NCI-H1092 treated with DMSO at 0.1 percent for 48 hours (cell line): ENCODE measurements around the gene BPIFB4.
"Not testable (repeated sequence)": the region's sequence is repeated elsewhere in the genome, so short reads cannot be mapped to it uniquely, and the experiment has no call there.

ENCODE experiments used
- DNase-seq: peaks from one replicate; lab custom pipeline; 2025; lab: John Stamatoyannopoulos, UW

Gene BPIFB4

DNA sequence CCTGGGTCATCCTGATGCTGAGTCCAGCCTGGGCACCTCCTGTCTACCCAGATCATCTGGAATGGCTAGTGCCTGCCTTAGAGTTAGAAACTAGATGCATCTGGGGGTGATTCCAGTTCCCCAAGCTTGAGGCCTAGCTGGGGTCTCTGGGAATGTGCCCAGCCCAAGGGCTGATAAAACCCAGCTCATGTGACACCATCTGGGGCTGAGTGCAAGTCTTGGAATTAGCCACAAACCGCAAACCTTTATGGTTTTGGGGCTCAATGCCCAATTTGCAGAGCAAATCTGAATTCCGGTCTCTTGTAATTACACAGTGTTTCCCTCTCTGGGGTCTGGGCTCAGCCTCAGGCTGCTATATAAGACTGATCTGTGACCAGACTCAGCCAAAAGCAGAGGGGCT lies at the start of gene BPIFB4:
BPIFB4 (plus strand) TSS at position 385 of the 400 bp plus-strand sequence. CDS start 1,884 bp downstream, outside the sequence.
- DNase-seq, result no peak

GRCh38 chr20:33030076-33030475 lies 49.4 kb upstream of the BPIFB4 start:
- no peak for DNase-seq

DNA sequence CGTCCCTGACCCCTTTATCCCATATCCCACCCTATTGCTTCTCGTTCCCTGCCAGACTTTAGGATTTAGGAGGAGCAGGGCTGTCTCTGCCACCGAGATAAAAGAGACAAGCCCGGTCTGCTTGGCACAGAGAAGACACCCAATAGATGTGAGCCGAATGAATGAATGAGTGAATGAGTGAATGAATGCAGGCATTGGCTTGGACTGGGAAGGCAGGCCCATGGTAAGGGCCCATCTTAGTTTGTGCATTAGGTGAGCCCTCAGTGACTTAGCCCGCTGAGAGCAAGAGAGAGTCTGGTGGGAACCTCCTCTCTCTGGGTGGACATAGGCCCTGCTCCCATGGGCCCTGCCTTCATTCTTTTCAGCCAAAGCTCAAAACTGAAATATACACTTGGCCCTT lies 48.9 kb upstream of the BPIFB4 start:
- no peak for DNase-seq

DNA sequence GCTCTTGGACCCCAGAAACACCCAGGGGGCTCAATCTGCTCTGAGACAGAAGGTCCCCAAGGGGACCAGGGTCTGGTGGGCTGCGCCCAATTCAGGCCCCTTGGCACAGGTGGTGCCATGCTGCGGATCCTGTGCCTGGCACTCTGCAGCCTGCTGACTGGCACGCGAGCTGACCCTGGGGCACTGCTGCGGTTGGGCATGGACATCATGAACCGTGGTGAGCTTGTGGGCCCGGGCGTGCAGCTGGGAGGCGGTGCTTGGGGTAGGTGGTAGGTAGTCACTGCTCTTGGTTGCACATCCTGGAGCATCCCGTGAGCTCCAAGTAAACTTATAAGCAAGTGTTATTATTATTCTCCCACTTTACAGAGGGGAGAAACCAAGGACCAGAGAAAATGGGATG lies 47.9 kb upstream of the BPIFB4 start, which contains the start of gene BPIFB6:
BPIFB6 (plus strand) TSS at position 118 of the 400 bp plus-strand sequence; CDS start at position 118, 0 bp downstream.
- DNase-seq, result no peak

GRCh38 chr20:33032555-33032954 lies 46.9 kb upstream of the BPIFB4 start:
- DNase-seq, result no peak

DNA sequence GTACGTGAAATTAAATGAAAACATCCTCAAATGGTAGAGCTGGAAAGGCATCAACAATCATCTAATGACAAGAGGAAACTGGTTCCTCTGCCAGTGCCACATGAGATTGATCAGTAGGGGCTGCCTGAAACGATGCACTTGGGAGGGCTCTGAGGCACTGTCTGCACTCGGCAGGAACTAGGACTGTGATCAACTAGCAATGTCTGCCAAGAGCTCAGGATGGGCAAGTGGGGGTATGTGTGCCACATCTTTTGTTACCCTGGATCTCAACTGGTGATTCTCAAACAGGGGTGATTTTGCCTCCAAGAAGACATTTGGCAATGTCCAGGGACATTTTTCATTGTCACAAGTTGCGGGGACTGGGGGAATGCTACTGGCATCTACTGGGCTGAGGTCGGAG lies 46.1 kb upstream of the BPIFB4 start:
- DNase-seq, result no peak

DNA sequence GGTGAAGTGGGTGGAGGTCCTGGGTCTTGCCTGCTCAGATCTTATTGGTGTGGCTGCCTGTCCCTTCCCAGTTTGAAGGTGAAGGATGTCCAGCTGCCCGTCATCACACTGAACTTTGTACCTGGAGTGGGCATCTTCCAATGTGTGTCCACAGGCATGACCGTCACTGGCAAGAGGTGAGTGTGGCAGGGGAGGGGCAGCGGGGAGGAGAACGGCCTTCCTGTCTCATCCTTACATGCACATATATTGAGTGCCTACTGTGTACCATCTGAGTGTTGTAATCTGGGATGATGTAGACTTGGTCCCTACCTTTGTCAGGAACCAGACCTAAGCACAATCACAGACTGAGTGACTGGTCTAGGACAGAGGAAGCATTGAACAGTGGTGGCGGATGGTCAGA lies 45.3 kb upstream of the BPIFB4 start:
- no peak for DNase-seq

DNA sequence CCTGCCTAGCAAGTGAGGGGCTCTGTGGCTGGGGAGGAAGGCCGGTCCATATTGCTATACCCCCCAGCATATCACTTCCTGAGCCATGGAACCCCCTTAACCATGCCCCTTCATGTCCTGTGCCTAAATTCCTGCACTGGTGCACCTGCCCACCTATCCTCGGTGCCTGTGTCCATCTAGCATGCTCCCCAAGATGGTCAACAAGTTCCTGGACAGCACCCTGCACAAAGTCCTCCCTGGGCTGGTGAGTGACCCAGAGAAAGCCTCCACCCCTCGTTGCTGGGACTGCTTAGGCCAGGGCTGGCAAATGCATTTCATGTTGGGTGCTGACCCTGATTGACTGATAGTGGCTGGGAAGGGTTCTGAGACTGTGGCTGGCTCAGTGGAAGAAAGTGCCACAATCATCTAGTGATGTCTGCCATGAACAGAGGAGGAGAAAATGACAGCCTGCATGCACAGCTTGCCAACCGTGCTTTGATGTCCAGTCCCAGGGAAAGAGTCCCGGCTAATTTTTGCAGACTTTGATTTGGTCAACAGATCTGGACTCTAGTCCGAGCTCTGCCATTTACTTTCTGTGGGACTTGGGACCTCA lies 44.4 kb upstream of the BPIFB4 start:
- no peak for DNase-seq

GRCh38 chr20:33037456-33037855 lies 42.0 kb upstream of the BPIFB4 start:
- DNase-seq, result no peak

- no peak for DNase-seq
These were observed 41.2 kb upstream of the BPIFB4 start for GRCh38 chr20:33038243-33038642.

DNA sequence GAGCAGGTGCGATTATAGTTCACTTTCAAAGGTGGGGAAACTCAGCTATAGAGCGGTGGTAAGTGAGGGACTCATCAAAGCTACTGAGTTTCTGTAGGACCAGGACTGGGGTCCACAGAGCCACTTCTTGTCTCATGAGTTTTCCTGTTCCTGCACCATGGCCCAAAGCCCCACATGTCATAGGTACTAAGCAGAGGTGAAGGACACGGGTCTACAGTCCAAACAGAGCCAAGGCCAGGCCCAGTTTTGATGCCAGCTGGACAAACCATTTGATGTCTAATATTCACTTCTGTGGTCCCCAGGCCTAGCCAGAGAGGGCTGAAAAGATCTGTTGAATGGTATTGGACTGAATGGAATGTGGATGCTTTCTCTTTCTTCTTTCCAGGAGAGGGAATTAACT lies 37.0 kb upstream of the BPIFB4 start:
- DNase-seq, result no peak

DNA sequence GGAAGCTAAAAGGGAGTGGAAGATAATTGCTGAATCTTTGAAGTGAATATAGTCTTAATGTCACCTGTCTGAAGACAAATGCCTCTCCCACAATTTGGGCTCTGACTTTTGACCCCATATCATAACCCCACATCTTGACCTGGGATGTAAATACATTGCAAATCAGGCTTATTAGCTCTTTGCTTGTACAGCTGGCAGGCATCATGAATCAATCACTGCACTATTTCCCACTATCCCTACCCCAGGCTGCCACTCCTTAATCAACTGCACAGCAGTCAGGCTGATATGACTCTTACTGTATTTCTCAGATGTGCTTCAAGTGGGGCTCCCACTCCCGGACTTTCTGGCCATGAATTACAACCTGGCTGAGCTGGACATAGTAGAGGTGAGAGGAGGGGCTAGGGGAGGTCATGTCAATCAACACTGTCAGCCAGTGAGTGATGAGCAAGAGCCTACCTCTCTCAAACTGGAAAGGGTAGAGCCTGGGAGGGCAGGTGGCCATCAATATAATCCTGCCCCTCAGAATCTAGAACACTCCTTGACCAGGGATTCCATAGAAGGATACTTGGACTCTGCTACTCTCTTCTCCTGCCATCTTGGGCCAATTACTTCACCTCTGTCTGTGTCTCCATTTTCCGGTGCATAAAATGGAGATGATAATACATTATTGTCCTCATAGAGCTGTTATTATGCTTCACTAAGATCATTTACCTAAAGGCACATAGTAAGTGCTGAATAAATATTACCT lies 36.3 kb upstream of the BPIFB4 start:
- DNase-seq, result no peak

DNA sequence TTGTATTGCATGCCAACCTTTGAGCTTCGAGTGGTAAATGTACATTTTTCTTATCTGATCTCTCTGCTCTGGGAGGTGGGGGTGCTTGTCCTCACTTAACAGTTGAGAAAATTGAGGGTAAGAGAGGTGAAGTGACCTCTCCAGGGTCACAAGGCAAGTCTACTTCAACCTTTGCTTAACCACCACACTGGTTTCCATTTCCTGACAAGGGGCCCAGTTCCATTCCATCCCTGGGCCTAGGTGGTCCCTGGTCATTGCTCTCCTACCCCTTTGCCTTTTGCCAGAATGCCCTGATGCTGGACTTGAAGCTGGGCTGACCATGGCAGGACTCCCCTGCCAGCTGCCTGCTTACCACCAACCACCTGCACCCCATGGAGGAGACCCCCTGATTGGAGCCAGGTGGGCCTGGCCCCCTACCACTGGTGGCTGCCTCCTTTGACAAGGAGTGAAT lies 35.7 kb upstream of the BPIFB4 start:
- no peak for DNase-seq

GRCh38 chr20:33045129-33045721 lies 34.2 kb upstream of the BPIFB4 start:
- DNase-seq, result not testable (repeated sequence)

- no peak for DNase-seq
These were observed 33.0 kb upstream of the BPIFB4 start for GRCh38 chr20:33046412-33046811.

DNA sequence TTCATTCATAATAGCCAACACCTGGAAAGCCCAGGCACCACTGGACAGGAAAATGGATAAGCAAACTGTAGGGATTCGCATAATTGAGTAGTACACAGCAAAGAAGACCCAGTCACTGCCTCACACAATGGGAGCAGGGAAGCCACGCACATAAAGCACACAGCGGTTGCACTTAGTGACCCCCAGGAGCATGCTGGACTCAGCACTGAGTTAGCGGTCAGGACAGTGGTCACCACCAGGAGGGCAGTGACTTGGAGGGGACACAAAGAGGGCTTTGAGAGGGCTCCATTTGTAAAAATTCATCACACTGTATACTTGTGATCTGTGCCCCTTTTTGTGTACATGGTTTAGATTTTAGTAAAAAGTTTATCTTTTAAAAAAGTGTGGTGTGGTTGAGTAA lies 28.1 kb upstream of the BPIFB4 start:
- no peak for DNase-seq

DNA sequence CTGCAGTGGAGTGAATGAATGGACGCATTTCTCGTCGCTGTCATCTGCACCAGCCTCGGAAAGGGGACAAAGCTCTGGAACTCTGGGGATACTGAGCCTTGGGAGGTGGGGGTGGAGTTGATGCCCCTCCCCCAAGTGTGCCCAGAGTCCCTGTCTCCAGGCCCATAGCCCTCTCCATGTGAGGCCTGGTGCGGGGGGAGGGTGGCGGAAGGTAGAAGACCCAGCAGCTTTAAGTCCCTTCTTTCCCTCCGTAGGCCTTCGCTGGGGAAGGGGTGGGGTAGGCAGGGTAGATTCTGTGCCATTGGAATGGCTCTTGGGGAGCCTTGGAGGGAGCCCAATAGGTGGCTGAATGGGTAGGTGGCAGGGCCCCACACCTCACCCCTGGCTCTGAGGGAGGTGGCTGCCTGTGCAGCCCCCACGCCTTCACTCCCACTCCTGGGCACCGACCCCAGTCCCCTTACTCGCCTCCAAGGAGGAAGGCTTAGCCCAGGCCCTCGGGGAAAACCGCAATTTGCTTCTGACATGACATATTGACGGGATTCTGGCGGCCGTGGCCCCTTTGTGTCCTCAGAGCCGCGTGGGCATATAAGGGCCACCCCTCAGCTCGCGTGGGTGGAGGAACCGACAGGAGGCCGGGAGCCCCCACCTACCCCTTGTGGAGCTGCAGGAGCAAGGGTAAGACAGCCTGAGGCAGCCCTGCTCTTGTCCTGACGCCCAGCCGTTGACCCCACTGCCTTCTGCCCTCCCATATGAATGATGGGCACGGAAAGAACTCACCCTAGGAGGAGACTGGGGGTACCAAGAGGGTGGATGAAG lies 25.9 kb upstream of the BPIFB4 start, which contains the start of gene BPIFB3:
BPIFB3 (plus strand) TSS at position 613 of the 816 bp plus-strand sequence. CDS start 1,533 bp downstream, outside the sequence.
- no peak for DNase-seq

GRCh38 chr20:33054381-33054780 lies 25.1 kb upstream of the BPIFB4 start:
- no peak for DNase-seq

- DNase-seq, result no peak
These were observed 24.7 kb upstream of the BPIFB4 start for GRCh38 chr20:33054791-33055190.

GRCh38 chr20:33059136-33059535 lies 20.3 kb upstream of the BPIFB4 start:
- DNase-seq, result no peak

GRCh38 chr20:33059741-33060390 lies 19.6 kb upstream of the BPIFB4 start:
- no peak for DNase-seq

DNA sequence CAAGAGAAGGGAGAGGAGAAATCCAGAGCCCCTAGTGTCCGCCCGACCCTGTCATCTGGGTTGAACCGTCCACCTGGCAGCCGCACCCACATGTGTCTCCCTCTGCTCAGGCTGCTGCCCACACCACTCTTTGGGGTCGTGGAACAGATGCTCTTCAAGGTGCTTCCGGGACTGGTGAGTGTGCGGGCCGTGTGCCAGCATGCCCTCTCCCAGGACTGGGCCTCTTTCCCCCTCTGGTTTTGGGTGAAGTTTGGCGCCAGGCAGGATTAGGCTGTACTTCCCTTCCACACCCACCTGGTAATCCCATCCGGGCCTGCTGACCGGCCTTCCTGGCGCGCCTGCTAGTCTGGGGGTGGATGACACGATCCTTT lies 17.8 kb upstream of the BPIFB4 start:
- no peak for DNase-seq
